Peyer's patch (tissue), 4 donors: ENCODE results near the gene CHST11. TPM values are rescaled to one million over a fixed set of nuclear protein-coding genes. Genes with fewer than 3 reads are reported as not detected.

Experiments
- DNase-seq, 3 donors: peaks; one replicate each; pipeline ENCODE4 v3.0.0-alpha.2; 2017 to 2019
- H3K27ac ChIP-seq, 4 donors: fragments of 200-600 bp; sonication (generic); one replicate each; pipeline ENCODE4 v1.5.1; 2016 to 2019
- H3K27me3 ChIP-seq, 2 donors: fragments of 200-600 bp; sonication (generic); one replicate each; pipeline ENCODE4 v1.5.1; 2019
- H3K36me3 ChIP-seq, 3 donors: fragments of 200-600 bp; sonication (generic); one replicate each; pipeline ENCODE4 v1.5.1; 2016 to 2019
- H3K4me1 ChIP-seq, 4 donors: fragments of 200-600 bp; sonication (generic); one replicate each; pipeline ENCODE4 v1.5.1; 2016 to 2019
- H3K4me3 ChIP-seq, 4 donors: fragments of 200-600 bp; sonication (generic); 1 replicate in 3 of 4; 2 replicates in 1 of 4; pipeline ENCODE4 v1.5.1; 2016 to 2019; ENCODE audit warnings: mild to moderate bottlenecking in 1 of 4
- H3K9me3 ChIP-seq, 4 donors: fragments of 200-600 bp; sonication (generic); one replicate each; pipeline ENCODE4 v1.5.1; 2016 to 2019; ENCODE audit warnings: mild to moderate bottlenecking in 1 of 4
- POLR2A ChIP-seq, 2 donors: fragments of 450-650 bp; IDR thresholded peaks; one replicate each; pipeline ENCODE4 v1.5.1; 2017; ENCODE audit warnings: antibody characterized with exemption in 2 of 2, mild to moderate bottlenecking in 2 of 2, moderate library complexity in 2 of 2
- total RNA-seq, 4 donors: library from RNA; depleted of rRNA; stranded (reverse); fragments of >200 nt; gene quantifications; one replicate each; pipeline ENCODE4 v1.1.0, GENCODE V29; 2016
- TF ChIP-seq, protein P1 (sequence below), 6 experiments: fragments of 450-650 bp in 4 of 6; fragments of 200-600 bp in 2 of 6; sonication (generic) in 1 of 6; IDR thresholded peaks; one replicate each; pipeline ENCODE4 v1.5.1; 2017 to 2019; ENCODE audit warnings: antibody characterized with exemption in 6 of 6, mild to moderate bottlenecking in 3 of 6, moderate library complexity in 1 of 6

CHST11 gene
- total RNA-seq, 4 donors from 2014 or later = 9.9 to 119 (median 15.6) TPM

DNA sequence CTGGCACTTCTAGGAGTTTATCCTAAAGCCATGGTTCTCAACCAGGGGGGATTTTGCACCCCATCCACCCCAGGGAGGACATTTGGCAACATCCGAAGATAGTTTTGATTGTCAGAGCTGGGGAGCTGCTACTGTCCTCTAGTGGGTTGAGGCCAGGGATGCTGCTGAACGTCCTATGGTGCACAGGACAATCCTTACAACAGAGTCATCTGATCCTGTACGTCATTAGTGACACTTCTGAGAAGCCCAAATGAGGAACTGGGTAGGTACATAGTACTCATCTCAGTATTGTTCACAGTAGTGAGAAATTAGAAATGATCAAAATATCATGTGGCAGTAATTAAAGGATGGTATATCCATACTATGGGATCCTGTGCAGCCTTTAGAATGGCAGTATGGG is 185.1 kb downstream of the CHST11 start:
- DNase-seq = peak in 2 of 3 donors; percentile 59 to 65
- H3K9me3 ChIP-seq = no peaks in the 10 kb centered on the region
- no peaks in the 10 kb centered on the region for H3K27me3 ChIP-seq
- H3K36me3 ChIP-seq = no peaks in the 10 kb centered on the region
- no peak for TF ChIP-seq POLR2A (IDR thresholded peaks at IDR 0.05)
- TF ChIP-seq, protein P1, sequence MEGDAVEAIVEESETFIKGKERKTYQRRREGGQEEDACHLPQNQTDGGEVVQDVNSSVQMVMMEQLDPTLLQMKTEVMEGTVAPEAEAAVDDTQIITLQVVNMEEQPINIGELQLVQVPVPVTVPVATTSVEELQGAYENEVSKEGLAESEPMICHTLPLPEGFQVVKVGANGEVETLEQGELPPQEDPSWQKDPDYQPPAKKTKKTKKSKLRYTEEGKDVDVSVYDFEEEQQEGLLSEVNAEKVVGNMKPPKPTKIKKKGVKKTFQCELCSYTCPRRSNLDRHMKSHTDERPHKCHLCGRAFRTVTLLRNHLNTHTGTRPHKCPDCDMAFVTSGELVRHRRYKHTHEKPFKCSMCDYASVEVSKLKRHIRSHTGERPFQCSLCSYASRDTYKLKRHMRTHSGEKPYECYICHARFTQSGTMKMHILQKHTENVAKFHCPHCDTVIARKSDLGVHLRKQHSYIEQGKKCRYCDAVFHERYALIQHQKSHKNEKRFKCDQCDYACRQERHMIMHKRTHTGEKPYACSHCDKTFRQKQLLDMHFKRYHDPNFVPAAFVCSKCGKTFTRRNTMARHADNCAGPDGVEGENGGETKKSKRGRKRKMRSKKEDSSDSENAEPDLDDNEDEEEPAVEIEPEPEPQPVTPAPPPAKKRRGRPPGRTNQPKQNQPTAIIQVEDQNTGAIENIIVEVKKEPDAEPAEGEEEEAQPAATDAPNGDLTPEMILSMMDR (IDR thresholded peaks at IDR 0.05) = peak in 1 of 6 experiments; percentile 15
- no peak overlapping the region for H3K4me3 ChIP-seq
- H3K27ac ChIP-seq = peak overlapping the region in 1 of 4 donors; percentile 49
- H3K4me1 ChIP-seq = peaks cover 0 to 12% (median 10%) of the 10 kb centered on the region in 4 donors

DNA sequence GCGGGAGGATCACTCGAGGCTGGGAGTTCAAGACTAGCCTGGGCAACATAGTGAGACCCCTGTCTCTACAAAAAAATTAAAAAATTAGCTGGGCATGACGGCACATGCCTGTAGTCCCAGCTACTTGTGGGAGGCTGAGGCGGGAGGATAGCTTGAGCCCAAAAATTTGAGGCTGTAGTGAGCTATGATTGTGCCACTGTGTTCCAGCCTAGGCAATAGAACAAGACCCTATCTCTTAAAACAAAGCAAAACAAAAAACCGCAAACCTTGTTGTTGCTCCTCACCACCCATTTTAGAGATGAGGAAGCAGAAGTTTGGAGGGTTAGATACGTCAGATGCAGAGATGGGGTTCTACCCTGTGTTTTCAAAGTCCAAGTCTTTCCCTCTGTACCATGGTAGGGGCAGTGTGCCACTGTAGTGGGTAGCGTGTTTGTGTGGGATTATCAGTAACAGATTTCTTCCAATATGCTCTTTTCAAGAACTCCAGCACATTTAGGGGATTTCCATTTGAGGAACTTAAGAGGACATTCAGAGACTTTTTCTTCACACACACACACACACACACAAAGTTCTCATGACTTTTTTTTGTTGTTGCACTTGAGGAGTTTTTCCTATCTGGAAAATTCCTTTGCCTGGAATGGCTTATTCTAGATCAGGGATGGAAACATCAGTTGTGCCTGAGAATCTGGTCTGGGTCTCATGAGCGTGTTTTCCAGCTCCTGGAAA is 186.5 kb downstream of the CHST11 start:
- Histone ChIP-seq H3K4me3 (no peak overlapping the region), H3K27me3 (no peaks in the 10 kb centered on the region), H3K9me3 (no peaks in the 10 kb centered on the region), H3K27ac (peak overlapping the region; percentile 29 to 52 (median 44)), H3K4me1 (peaks cover 0 to 12% (median 10%) of the 10 kb centered on the region in 4 donors), H3K36me3 (no peaks in the 10 kb centered on the region)
- no peak for DNase-seq
- TF ChIP-seq POLR2A (IDR thresholded peaks at IDR 0.05) = no peak
- TF ChIP-seq, protein P1 (IDR thresholded peaks at IDR 0.05) = no peak

DNA sequence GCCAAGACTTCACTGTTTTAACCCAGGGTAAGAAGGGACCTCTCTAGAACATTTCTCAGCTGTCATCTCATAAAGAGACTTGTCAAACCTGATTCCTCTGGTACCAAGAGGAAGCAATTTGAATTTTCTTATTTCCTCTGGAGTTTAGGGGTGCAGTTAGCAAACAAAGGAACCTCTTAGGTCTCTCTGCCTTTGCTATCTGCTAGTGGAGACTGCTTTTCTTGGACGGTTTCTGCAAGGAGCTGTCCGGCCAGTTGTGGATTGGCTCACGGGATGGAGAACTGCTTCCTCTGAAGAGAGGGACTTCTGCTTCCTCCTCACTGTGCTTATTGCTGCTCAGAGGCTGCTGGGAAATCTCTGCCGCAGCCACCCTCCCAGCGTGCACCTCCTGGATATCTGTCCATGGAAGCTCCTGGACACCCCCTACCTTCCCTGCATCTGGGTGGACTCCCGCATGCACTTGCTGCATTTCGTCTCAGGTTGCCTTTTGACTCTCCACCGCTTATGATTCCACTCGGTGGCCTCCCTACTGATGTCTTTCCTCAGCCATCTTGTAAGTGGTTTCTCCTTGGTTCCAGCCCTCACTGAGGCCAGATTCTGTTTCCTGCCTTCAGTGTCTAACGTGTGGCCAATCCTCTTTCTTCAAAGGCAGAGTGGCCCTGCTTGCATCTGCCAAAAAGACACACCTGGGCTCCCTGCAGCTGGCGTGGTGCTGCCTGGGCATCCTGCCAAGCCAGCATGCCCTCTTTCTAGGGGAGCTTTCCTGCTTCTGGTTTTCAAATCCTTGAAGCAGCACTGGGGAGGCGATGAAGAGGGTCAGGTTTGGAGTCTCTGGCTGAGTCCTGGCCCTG is 187.3 kb downstream of the CHST11 start:
- H3K9me3 ChIP-seq = no peaks in the 10 kb centered on the region
- TF ChIP-seq, protein P1 (IDR thresholded peaks at IDR 0.05) = no peak
- H3K27me3 ChIP-seq = no peaks in the 10 kb centered on the region
- H3K4me3 ChIP-seq = no peak overlapping the region
- H3K27ac ChIP-seq = peak overlapping the region; percentile 29 to 52 (median 44)
- peaks cover 0 to 12% (median 10%) of the 10 kb centered on the region in 4 donors for H3K4me1 ChIP-seq
- DNase-seq = peak in 2 of 3 donors; percentile 52 to 65
- no peaks in the 10 kb centered on the region for H3K36me3 ChIP-seq

DNA sequence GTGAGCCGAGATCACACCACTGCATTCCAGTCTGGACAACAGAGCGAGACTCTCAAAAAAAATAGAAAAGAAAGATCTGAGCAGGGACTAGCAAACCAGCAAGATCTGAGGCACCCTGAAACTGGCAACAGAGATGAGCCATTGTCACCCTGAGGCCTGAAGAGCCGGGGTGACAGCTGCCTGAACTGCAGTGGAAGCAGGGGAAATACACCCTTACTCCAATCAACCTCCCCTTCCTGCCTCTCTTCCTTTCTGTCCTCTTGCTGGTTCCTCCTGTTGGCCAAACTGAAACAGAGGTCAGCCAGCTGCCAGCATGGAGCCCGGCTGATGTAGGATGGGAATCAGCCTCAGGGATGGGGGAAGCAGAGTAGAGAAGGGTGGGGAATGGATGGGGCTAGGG is 192.0 kb downstream of the CHST11 start:
- Histone ChIP-seq H3K27ac (no peak overlapping the region), H3K4me1 (peaks cover 0 to 10% (median 9%) of the 10 kb centered on the region in 4 donors), H3K4me3 (no peak overlapping the region), H3K36me3 (no peaks in the 10 kb centered on the region), H3K9me3 (no peaks in the 10 kb centered on the region), H3K27me3 (no peaks in the 10 kb centered on the region)
- TF ChIP-seq POLR2A (IDR thresholded peaks at IDR 0.05) = no peak
- DNase-seq = no peak

DNA sequence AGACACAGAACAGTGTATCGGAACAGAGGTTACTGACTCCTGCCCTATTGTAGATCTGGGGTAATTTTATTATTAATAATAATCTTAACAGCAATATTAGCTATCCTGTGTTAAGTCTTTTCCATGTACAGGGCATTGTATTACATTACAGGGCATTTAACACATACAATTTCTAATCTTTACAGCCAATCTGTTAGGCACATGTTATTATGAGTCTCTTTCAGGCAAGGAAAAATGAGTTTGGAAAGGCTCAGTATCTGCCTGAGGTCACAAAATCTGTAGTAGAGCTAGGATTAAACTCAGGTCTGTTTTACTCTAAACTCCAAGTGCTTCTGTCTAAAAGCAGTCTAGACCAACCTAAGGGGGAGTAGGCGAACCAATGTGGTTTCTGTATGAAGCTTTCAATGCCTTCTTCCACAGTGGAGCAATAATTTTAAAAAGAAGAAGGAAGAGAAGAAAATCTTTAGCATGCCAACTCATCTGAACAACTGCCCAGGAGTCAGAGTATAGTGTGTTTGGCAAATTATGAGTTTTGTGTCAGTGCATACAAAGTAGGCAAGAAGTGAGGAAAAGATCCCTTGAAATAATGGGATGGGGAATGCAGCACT is 192.6 kb downstream of the CHST11 start:
- no peak for TF ChIP-seq POLR2A (IDR thresholded peaks at IDR 0.05)
- TF ChIP-seq, protein P1 (IDR thresholded peaks at IDR 0.05) = no peak
- no peaks in the 10 kb centered on the region for H3K27me3 ChIP-seq
- DNase-seq = no peak

More for the DNA sequence above, 192.6 kb downstream of the CHST11 start:
- H3K27ac ChIP-seq = no peak overlapping the region
- no peaks in the 10 kb centered on the region for H3K9me3 ChIP-seq
- H3K4me3 ChIP-seq = no peak overlapping the region
- H3K36me3 ChIP-seq = no peaks in the 10 kb centered on the region
- H3K4me1 ChIP-seq = peaks cover 0 to 5% (median 3%) of the 10 kb centered on the region in 4 donors
